Right ventricle myocardium superior (tissue), 1 donor: ENCODE results near the gene ANKRD12. TPM values are rescaled to one million over a fixed set of nuclear protein-coding genes. Genes with fewer than 3 reads are reported as not detected.
"Not testable (repeated sequence)": the region's sequence is repeated elsewhere in the genome, so short reads cannot be mapped to it uniquely, and the experiment has no call there.

Source experiments
- ATAC-seq: fragments of 200-7000 bp; cut with Tn5 transposase; one replicate; pipeline ENCODE4 v1.9.1; 2020; ENCODE audit warnings: mild to moderate bottlenecking; ENCODE audit not compliant: poor library complexity
- DNase-seq: peaks from one replicate; pipeline ENCODE4 v3.0.0-alpha.2; 2020
- intact Hi-C: fragments of 100-400 bp; cut with DNase I; formaldehyde crosslinking; loops from one replicate; pipeline ENCODE4 v1.11.2; 2022
- long read RNA-seq: library from polyadenylated mRNA; unstranded; transcript quantifications from one replicate; pipeline ENCODE4 v2.0.0, GENCODE V29; 2021
- total RNA-seq: library from RNA; stranded (reverse); fragmentation: NEBNext Ultra II Directional; extraction: Animal tissue kit (Norgen Biotek cat#: 25700); gene quantifications from one replicate; pipeline ENCODE4 v1.2.1, GENCODE V29; 2021
- donor health status: DM: no; HTN: yes; CAD: no; lungs with severe emphysema.

The ANKRD12 gene
- 39.9 TPM for total RNA-seq
- long read RNA-seq, partial matches to known transcripts, result 9 of 17 reads
- long read RNA-seq, other reads (novel, unspliced or antisense), result 8 of 17 reads

DNA sequence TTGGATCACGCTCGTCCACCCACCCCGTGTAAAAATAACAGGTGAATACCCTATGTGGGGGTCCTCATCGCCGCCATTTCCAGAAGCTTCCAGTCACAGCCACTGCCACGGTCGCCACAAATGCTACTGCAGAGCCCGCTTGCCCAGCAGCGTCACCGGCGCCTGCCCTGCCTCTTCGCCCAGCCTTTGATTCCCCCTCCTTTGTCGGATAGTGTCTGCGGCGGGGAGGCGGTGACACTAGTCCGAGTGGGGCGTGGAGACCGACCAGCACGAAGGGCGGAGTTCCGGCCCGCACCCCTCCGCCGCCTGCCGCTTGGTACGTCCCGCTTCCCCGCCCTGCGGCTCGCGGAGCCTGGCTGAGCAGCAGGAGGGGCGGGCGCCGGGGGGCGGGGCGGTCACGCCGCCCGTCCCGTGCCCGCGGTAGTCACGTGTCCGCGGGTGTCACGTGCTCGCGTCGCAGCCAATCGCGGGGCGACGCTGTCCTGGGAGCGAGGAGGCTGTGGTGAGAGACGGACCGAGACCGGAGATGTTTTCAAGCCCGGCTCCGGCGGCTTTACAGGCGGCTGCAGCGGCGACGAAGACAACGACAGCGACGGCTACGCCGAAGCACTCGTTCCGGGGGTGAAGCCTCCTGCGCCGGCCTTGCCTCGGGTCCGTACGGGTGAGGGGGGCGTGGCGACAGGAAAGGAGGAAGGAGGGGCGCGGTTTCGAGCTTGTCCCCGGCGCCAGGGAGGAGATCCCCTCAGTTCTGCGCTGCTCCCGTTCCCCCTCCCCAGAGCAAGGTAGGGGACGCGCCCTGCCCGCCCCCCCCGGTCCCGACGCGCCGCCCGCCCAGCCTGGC lies at the start of gene ANKRD12:
Gene ANKRD12, plus strand, starts transcription at position 467 of the 841 bp plus-strand sequence. CDS start 45,652 bp downstream, outside the sequence.
- DNase-seq (peak; percentile 98), ATAC-seq (peak; percentile 97)
- intact Hi-C loops, result loop anchor here (5.0 kb wide), 1 partner anchor 34 kb away; the partner anchor contains the start of gene NDUFV2

DNA sequence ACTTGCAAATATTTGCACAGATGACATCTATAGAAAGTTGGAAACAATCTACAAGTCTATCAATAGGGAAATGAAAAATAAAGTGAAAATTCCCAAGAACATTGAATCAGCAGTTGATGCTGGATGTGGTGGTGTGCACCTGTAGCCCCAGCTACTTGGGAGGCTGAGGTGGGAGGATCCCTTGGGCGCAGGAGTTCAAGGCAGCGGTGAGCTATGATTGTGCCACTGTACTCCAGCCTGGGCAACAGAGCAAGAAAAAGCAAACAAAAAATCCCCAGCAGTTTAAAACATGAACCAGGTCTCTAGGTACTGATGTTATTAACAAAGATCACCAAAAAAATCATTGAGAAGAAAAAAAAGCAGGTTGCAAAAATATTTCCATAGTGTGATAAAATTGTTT lies 49.4 kb upstream of the ANKRD12 start:
- intact Hi-C loops, result no loop called here
- ATAC-seq (no peak), DNase-seq (no peak)

DNA sequence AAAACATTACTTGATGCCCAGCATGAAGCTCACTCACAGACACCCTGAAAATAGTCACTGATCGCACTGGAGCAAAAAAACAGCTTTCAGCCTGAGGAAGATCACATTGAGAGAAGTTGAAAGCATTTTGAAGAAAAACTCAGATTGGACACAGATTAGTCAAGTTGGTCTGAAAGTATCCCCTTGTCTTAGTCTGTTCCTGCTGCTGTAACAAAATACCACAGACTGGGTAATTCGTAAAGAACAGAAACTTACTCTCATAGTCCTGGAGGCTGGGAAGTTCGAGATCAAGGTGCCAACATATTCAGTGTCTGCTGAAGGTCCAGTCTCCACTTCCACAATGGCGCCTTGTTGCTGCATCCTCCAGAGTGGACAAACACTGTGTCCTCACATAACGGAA lies 48.3 kb upstream of the ANKRD12 start:
- DNase-seq (no peak), ATAC-seq (no peak)
- intact Hi-C loops, result no loop called here

DNA sequence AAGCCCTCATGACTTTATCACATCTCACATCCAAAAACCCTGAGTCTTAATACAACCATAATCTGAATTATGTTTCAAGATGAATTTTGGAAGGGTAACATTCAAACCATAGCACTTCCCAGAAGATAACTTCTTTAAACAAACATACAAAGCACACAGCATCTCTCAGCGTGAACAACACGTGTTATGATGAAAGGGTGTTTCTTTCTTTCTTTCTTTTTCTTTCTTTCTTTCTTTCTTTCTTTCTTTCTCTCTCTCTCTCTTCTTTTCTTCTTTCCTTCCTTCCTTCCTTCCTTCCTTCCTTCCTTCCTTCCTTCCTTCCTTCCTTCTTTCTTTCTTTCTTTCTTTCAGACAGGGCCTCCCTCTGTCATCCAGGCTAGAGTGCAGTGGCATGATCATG lies 47.9 kb upstream of the ANKRD12 start:
- ATAC-seq, DNase-seq, intact Hi-C loops: not testable (repeated sequence)

DNA sequence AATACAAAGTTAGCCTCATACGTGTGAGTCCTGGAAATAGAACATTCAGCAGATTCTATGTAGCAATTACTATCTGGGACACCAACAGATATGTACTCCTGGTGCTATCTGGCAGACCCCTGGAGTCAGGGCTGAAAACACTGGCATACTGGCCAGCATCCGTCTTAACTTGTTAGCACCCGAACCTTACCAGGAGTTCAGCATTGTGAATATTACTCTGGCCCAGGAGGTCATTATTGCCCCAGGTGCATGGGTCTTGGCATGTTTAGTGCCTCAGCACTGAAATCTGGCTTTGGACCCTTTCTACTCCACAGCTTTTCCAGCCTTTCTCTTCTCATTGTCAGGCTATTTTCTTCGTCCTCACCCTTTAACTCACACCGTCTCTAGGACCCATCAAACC lies 46.0 kb upstream of the ANKRD12 start:
- DNase-seq (no peak), ATAC-seq (no peak)
- intact Hi-C loops, result no loop called here

DNA sequence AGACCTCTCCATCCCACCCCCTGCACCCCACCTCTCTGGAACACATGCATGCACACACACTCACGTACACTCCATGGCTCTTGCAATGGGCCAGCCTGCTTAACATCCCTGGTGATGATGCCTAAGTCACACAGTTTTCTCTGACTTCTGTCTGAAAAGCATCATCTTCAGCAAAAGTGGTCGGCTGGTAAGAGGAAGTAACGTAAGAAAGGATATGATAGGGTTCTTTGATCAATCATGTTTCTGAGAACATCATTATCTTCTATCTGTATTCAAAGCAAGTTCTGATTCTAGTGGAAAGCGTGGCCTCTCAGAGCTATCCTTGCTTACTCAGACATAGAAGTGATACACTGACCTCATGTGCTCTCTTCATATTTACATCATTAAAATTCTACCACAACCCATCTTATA lies 45.5 kb upstream of the ANKRD12 start:
- no peak for ATAC-seq
- intact Hi-C loops, result no loop called here
- DNase-seq, result no peak

DNA sequence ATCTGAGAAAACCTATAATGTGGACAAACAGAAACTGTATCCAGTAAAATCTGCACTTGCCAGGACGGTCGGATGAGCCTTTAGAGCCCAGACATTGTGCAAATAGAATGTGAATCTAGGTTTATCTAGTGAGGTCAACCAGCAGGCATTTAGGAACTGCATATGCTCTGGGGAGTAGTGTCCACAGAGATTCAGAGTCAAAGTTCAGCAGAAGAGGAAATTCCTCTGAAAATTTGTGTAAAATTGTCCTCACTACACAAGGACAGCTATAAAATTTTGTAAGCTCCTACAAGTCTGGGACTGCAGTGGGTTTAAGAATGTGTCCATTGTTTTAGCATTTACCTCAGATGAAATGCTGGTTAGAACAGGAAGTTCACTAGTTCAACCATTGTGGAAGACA lies 43.9 kb upstream of the ANKRD12 start:
- intact Hi-C loops, result no loop called here

DNA sequence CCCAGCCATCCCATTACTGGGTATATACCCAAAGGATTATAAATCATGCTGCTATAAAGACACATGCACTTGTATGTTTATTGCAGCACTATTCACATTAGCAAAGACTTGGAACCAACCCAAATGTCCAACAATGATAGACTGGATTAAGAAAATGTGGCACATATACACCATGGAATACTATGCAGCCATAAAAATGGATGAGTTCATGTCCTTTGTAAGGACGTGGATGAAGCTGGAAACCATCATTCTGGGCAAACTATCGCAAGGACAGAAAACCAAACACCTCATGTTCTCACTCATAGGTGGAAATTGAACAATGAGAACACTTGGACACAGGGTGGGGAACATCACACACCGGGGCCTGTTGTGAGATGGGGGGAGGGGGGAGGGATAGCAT lies 43.5 kb upstream of the ANKRD12 start:
- intact Hi-C loops, ATAC-seq, DNase-seq: not testable (repeated sequence)

More for the DNA sequence above, 43.9 kb upstream of the ANKRD12 start:
- ATAC-seq, result no peak
- no peak for DNase-seq

DNA sequence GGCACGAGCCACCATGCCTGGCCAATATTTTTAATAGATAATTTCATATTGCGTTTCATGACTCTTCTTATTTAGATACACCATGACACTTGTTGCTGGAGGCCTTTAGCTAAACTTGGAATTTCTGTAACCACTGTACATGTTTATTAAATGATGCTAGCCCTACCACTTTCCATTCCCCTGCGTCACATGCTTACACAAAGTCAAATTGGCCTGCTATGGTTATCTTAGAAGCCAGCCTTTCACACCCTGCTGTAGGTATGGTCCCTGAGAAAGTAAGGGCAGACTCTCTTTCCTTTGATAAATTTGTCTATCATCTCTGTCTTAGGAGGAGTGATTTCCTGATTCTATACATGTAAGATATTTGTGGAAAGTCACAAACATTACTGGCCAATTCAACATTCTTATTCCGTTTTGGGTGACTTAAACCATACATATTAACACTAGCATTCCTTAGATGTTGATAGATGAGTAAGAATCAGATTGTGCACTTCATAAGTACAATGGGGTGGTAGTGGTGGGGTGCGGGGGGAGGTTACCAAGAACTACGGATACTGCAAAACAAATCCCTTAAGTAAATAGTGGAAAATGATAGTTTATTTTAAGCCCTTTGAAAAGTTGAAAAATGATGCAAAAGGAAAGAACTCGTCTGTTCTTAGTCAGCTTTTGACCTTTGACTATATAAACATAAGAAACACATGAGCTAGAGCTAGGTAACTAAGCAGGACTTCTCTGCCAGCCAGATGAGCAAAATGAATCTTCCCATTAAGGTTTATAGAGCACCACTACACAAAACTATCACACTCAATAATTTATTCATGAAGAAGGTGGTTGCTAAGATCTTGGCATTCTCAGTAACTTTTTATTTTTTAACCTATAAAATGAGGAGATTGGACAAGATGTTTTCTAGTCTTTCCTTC lies 42.0 kb upstream of the ANKRD12 start:
- DNase-seq, result no peak
- intact Hi-C loops, result no loop called here

DNA sequence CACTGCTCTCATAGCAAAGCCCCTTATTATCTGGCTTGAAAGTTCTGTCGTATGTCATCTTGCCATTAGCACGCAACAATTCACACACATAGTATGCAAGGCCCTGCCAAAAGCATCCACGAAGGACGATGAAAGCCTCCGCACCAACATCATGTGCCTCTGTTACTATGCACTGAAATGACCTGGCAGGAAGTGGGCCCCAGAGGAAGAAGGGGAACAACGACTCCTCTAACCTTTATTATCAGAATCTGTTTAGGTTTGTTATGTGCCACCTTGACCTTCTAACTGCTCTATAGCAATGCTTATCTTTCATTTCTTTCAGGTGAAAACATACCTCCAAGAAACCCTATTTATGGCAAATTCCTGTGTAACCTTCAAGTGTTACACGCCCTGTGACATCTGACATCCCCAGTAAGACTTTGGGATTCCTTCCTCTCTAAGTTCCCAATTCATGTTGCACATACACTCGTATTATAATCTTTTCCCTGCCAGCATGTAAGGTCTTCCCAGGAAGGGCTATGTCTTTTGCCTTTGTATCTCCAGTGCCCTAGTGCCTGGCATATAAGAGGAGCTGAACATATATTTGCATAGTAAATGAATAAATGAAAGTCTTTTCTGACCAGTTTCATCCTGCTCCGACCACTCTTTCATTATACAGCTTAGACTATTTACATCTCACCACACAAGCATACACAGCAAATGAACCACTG lies 41.1 kb upstream of the ANKRD12 start:
- ATAC-seq, result no peak
- intact Hi-C loops, result no loop called here
- no peak for DNase-seq

More for the DNA sequence above, 42.0 kb upstream of the ANKRD12 start:
- no peak for ATAC-seq

DNA sequence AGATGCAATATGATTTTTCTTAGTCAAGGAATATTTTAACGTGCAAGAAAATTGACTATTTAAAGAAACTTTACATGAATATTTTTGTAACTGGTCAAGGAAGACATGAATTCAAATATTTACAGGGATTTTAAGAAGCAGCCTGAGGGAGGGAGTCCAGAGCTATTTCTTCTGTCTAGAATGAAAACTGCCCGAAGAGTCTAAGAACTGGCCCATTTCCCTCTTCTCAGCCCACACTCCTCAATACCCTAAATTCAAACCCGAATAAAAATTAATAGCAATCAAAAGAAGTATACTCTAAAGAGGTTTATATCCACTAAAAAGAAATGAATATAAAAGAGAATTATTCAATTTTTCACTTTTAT lies 40.6 kb upstream of the ANKRD12 start:
- no peak for DNase-seq
- intact Hi-C loops, result no loop called here
- ATAC-seq, result no peak

DNA sequence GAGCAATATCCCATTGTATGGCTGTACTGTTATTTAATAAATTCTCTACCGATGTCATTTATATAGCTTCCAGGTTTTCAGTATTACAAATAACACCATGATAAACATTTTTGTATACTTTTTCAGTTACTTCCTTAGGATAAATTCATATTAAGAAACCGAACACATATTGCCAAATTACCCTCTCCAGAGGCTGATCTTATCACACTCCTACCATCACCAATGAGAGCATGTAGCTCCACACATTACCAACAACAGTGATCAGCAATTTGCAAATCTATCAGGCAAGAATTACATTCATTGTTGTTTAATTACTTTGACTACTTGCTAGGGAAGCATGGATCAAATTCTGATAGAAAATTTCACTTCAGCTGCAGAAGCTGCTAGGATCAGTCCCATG lies 39.9 kb upstream of the ANKRD12 start:
- intact Hi-C loops, result no loop called here
- ATAC-seq (no peak), DNase-seq (no peak)

DNA sequence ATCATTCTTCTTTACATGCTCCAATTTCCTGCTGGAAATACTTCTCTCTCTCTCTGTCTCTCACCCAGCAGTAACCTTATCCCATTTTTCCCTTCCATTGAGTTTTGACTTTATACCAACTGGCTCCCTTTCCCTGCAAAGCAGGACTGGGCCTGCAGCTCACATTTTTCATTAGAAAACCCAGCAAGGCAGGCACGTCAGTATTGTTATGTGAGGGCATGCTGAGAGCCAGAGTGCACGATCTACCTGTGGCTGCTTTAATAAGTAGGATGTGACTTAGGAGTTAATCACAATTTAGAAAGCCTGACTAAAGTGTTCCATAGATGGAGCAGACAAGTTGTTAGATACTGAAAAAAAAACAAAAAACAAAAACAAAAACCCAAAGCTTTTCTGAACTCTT lies 39.2 kb upstream of the ANKRD12 start:
- DNase-seq (no peak), ATAC-seq (no peak)
- intact Hi-C loops, result no loop called here

DNA sequence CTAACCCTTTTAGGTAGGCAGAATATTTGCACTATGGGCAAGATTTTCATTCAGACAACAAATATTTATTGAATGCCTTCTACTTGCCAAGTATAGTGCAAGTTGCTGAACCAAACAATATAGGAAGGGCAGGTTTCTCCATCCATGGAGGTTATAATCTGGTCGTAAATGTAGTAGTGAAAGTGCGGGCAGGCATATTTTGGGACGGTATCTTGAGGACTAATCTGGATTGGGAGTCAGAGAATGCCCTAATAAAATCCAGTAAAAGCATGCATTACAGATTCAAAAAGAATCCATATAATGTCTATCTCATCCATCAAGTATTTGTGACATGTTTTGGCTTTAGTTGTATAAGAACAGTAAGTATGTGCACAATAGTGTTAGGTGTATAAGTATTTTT lies 35.8 kb upstream of the ANKRD12 start:
- intact Hi-C loops, result loop anchor here (5.0 kb wide), 1 partner anchor 37 kb away; the partner anchor contains the start of gene ANKRD12
- DNase-seq (no peak), ATAC-seq (no peak)

DNA sequence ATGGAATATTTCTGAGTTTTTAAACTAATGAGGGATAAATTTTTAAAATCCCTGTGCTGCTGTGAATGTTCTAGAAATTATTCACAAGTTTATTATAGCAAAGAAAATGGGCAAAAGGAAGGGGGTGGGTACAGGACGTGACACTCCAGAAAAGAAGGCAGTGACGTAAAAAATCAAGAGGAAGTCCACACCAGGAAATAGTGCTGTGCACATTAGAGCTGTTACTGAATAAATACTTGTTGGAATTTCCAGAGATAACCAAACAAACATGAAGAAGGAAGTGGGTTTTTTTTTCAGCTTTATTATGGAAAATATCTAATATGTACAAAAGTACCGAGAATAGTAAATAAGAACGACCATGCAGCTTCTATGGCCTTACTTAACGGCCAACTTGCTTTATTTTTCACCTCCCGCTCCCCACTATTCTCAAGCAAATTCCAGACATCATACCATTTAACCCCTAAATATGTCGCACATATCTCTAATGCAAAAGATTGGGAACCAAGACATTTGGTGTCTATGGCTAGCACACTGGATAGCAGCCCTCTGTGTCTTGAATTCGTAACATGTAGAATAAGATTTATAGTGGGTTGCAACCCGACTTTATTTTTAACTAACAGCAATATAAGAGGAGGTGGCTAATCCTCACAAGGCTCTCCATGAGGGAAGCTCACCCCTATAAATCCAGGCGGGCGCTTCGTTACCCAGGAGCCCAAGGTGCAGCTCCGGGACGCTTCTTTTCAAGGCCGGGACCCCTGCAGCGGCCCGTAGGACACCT lies 34.7 kb upstream of the ANKRD12 start:
- intact Hi-C loops, result loop anchor here (5.0 kb wide), 1 partner anchor 35 kb away; the partner anchor contains the start of gene ANKRD12
- DNase-seq (no peak), ATAC-seq (peak; percentile 25)

DNA sequence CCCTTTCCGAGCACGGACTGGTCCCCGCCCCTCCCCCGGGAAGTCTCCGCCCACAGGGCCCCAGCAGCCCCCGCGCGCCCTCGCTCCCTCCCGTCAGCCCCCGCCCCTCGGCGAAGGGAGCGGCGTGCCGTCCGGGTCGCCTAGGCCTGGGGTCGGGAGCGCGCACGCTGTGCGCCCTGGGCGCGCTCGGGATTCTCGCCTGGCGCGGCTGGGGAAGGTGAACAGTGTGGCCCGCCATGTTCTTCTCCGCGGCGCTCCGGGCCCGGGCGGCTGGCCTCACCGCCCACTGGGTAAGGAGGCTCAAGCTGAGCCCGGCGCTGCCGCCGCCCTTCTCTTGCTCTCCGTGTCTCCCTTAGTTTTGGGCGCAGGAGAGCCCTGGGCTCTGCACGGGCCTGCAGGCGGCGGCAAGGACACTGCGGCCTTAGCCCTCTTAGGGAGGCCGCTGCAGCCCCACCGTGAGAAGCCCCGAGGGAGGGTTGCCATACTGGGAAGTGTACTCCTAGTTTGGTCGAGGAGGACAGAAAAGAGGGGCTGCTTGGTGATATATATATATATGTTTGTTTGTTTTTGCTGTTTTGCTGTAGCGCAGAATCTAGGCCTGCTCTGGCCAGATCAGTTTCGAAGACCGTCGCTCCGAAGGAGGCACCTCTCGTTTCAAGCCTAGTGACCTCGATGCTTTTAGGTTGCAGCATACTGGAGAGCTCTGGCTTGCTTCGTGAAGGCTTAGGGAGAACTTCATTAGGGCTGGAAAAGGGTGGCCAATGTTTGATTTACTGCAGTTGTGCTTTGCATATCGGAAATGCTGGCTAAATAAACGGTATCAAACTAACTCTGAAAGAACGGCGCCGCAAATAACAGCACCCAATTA lies 33.8 kb upstream of the ANKRD12 start, which contains the start of gene NDUFV2:
Gene NDUFV2, plus strand, starts transcription at position 192 of the 868 bp plus-strand sequence. Its CDS starts 45 bp downstream, at position 237.
- ATAC-seq (peak; percentile 98), DNase-seq (peak; percentile 98)
- intact Hi-C loops, result loop anchor here (5.0 kb wide), 1 partner anchor 35 kb away; the partner anchor contains the start of gene ANKRD12
